HepG2 (cell line): Measurements from ENCODE around the gene CSNK2A1. TPM values are rescaled to one million over a fixed set of nuclear protein-coding genes. Genes with fewer than 3 reads are reported as not detected.

Source experiments
- ARID5B ChIP-seq: IDR thresholded peaks from 2 replicates; pipeline ENCODE4 v1.4.0; 2020; ENCODE audit warnings: mild to moderate bottlenecking, missing genetic modification reagents
- ATF2 ChIP-seq: sonication (generic); formaldehyde crosslinking; IDR thresholded peaks from 2 replicates; pipeline ENCODE4 v1.4.0; 2020; ENCODE audit warnings: missing genetic modification reagents
- CCAR2 ChIP-seq: fragments of 200-400 bp; formaldehyde crosslinking; optimal IDR thresholded peaks from 2 replicates; pipeline ENCODE3; 2018; ENCODE audit warnings: low read depth, mild to moderate bottlenecking, low read length, moderate library complexity
- ELF3 ChIP-seq: IDR thresholded peaks from 2 replicates; pipeline ENCODE4 v1.6.1; 2016; ENCODE audit warnings: missing genetic modification reagents, missing compliant biosample characterization
- FOXJ3 ChIP-seq: sonication (generic); formaldehyde crosslinking; IDR thresholded peaks from 2 replicates; pipeline ENCODE4 v1.4.0; 2020; ENCODE audit warnings: missing genetic modification reagents, mild to moderate bottlenecking, borderline replicate concordance
- HIVEP1 ChIP-seq: sonication (generic); formaldehyde crosslinking; IDR thresholded peaks from 2 replicates; pipeline ENCODE4 v1.4.0; 2020; ENCODE audit warnings: mild to moderate bottlenecking, missing genetic modification reagents
- HNF4G ChIP-seq, 2 experiments: sonication (generic) in 1 of 2; formaldehyde crosslinking in 1 of 2; IDR thresholded peaks; 2 replicates each; pipeline versions ENCODE4 v1.4.0 to v1.6.1; 2011 to 2020; ENCODE audit warnings: borderline replicate concordance in 2 of 2, low read depth in 2 of 2, mild to moderate bottlenecking in 2 of 2, low read length in 1 of 2, missing genetic modification reagents in 1 of 2, moderate library complexity in 1 of 2
- ISL2 ChIP-seq: sonication (generic); formaldehyde crosslinking; IDR thresholded peaks from 2 replicates; pipeline ENCODE4 v1.5.0; 2020; ENCODE audit warnings: missing genetic modification reagents
- MLX ChIP-seq: IDR thresholded peaks from 2 replicates; pipeline ENCODE4 v1.6.1; 2016
- MXD4 ChIP-seq: IDR thresholded peaks from 2 replicates; pipeline ENCODE4 v1.6.1; 2016; ENCODE audit warnings: mild to moderate bottlenecking, missing biosample characterization, missing genetic modification reagents
- RELA ChIP-seq: sonication (generic); formaldehyde crosslinking; IDR thresholded peaks from 2 replicates; pipeline ENCODE4 v1.4.0; 2020; ENCODE audit warnings: missing genetic modification reagents
- RFX3 ChIP-seq: IDR thresholded peaks from 2 replicates; pipeline ENCODE4 v1.6.1; 2016; ENCODE audit warnings: missing biosample characterization, missing genetic modification reagents
- RXRB ChIP-seq: IDR thresholded peaks from 2 replicates; pipeline ENCODE4 v1.6.1; 2016; ENCODE audit warnings: borderline replicate concordance, missing genetic modification reagents, missing compliant biosample characterization
- ZBTB43 ChIP-seq: sonication (generic); formaldehyde crosslinking; conservative IDR thresholded peaks from 2 replicates; pipeline ENCODE4 v1.4.0; 2020; ENCODE audit warnings: missing genetic modification reagents
- ZBTB7B ChIP-seq: sonication (generic); formaldehyde crosslinking; IDR thresholded peaks from 2 replicates; pipeline ENCODE4 v1.4.0; 2020; ENCODE audit warnings: missing genetic modification reagents
- ZNF136 ChIP-seq: sonication (generic); formaldehyde crosslinking; IDR thresholded peaks from 2 replicates; pipeline ENCODE4 v1.8.1; 2022; ENCODE audit warnings: low read depth, mild to moderate bottlenecking, moderate library complexity, missing genetic modification reagents
- ZNF337 ChIP-seq: sonication (generic); formaldehyde crosslinking; IDR thresholded peaks from 2 replicates; pipeline ENCODE4 v1.5.1; 2020; ENCODE audit warnings: missing genetic modification reagents, low read depth, mild to moderate bottlenecking, borderline replicate concordance
- ZNF747 ChIP-seq: sonication (generic); formaldehyde crosslinking; IDR thresholded peaks from 2 replicates; pipeline ENCODE4 v1.8.1; 2023; ENCODE audit warnings: missing genetic modification reagents, mild to moderate bottlenecking, borderline replicate concordance
- ZNF773 ChIP-seq: sonication (generic); formaldehyde crosslinking; IDR thresholded peaks from 2 replicates; pipeline ENCODE4 v1.4.0; 2020; ENCODE audit warnings: missing genetic modification reagents, borderline replicate concordance
- ZNF788 ChIP-seq: sonication (generic); formaldehyde crosslinking; IDR thresholded peaks from 2 replicates; pipeline ENCODE4 v1.5.0; 2020; ENCODE audit warnings: mild to moderate bottlenecking, missing genetic modification reagents, borderline replicate concordance
- polyA plus RNA-seq, 8 experiments: library from polyadenylated mRNA; depleted of rRNA in 3 of 8; stranded (reverse) in 7 of 8; unstranded in 1 of 8; fragments of >200 nt; fragmentation: Illumina TruSeq in 4 of 8; extraction: Trizol in 4 of 8; gene quantifications; 2 replicates each; pipeline versions ENCODE4 v1.2.1 to v1.2.3, GENCODE V29; 2011 to 2016; ENCODE audit warnings: low read depth in 4 of 8, missing spikeins in 1 of 8, mixed read lengths in 1 of 8; ENCODE audit not compliant: insufficient read depth in 1 of 8
- total RNA-seq, 5 experiments: library from RNA; depleted of rRNA; stranded (reverse); fragments of >200 nt; fragmentation: Illumina TruSeq; extraction: Trizol; gene quantifications; 2 replicates each; pipeline ENCODE4 v1.2.3, GENCODE V29; 2016; ENCODE audit warnings: low read depth in 1 of 5

The CSNK2A1 gene
- total and polyA plus RNA-seq, 2 of the 13 experiments (the other 11 are each of a cell fraction or from before 2014, with no cell fraction given) = 153 to 231 TPM

GRCh38 chr20:462199-462991 is 81.2 kb downstream of the CSNK2A1 start, which contains the start of gene TBC1D20 (continued):
- TF ChIP-seq ELF3 (CRISPR knock-in tag) (peak; percentile 71; the same call in 1 of the 2 replicates), RELA (CRISPR knock-in tag) (no peak), RXRB (CRISPR knock-in tag) (peak; percentile 63; the same call in 1 of the 2 replicates), ZNF747 (CRISPR knock-in tag) (no peak), ZNF337 (CRISPR knock-in tag) (no peak), MXD4 (CRISPR knock-in tag) (no peak), HIVEP1 (CRISPR knock-in tag) (no peak), ZBTB7B (CRISPR knock-in tag) (no peak), FOXJ3 (no peak), ZNF136 (no peak), MLX (CRISPR knock-in tag) (peak; percentile 61; the same call in 1 of the 2 replicates), ZNF788 (CRISPR knock-in tag) (no peak; the same call in 1 of the 2 replicates), ZNF773 (0 out of 2 replicates have a peak, but pooled peaks have one; percentile 76), ARID5B (peak; percentile 18; the same call in 1 of the 2 replicates), RFX3 (no peak), ATF2 (CRISPR knock-in tag) (peak; percentile 55; the same call in 1 of the 2 replicates), ZBTB43 (CRISPR knock-in tag) (peak; percentile 82; the same call in 1 of the 2 replicates), CCAR2 (no peak), HNF4G (IDR thresholded peaks at IDR 0.05; ENCODE audit: borderline replicate concordance, low read depth, low read length) (peak; percentile 1; the same call in 1 of the 2 replicates), HNF4G (CRISPR knock-in tag; IDR thresholded peaks at IDR 0.05; ENCODE audit: borderline replicate concordance, low read depth) (no peak), ISL2 (peak; percentile 69; the same call in 1 of the 2 replicates)
